VCaP (cell line): ENCODE data around the gene KCNQ5.

Experiments
- H3K27ac ChIP-seq: fragments of 450-650 bp; 2 replicates; pipeline ENCODE4 v1.5.1; 2017
- CTCF ChIP-seq: fragments of 450-650 bp; conservative IDR thresholded peaks from 2 replicates; pipeline ENCODE4 v1.5.1; 2017; ENCODE audit warnings: mild to moderate bottlenecking, moderate library complexity

Gene KCNQ5

GRCh38 chr6:72857791-72858585 is 236.1 kb downstream of the KCNQ5 start:
- no peak overlapping the region for H3K27ac ChIP-seq
- no peak for TF ChIP-seq CTCF

- TF ChIP-seq CTCF, result no peak
- H3K27ac ChIP-seq, result no peak overlapping the region
These were observed 239.2 kb downstream of the KCNQ5 start for GRCh38 chr6:72861059-72861458.

GRCh38 chr6:72861935-72862432 is 240.1 kb downstream of the KCNQ5 start:
- H3K27ac ChIP-seq, result no peak overlapping the region
- no peak for TF ChIP-seq CTCF

GRCh38 chr6:72863131-72863530 is 241.3 kb downstream of the KCNQ5 start:
- TF ChIP-seq CTCF, result no peak
- H3K27ac ChIP-seq, result no peak overlapping the region

- TF ChIP-seq CTCF, result no peak
- no peak overlapping the region for H3K27ac ChIP-seq
These were observed 242.4 kb downstream of the KCNQ5 start for GRCh38 chr6:72864236-72864635.

GRCh38 chr6:72864799-72865198 is 242.9 kb downstream of the KCNQ5 start:
- H3K27ac ChIP-seq, result no peak overlapping the region
- no peak for TF ChIP-seq CTCF

- no peak for TF ChIP-seq CTCF
- no peak overlapping the region for H3K27ac ChIP-seq
These were observed 243.6 kb downstream of the KCNQ5 start for GRCh38 chr6:72865467-72865866.
